ENCODE data around the gene SMG9. TPM values are rescaled to one million over a fixed set of nuclear protein-coding genes. Genes with fewer than 3 reads are reported as not detected.

SMG9 gene
- 26.4 TPM for polyA plus RNA-seq (2013)

- Histone ChIP-seq H3K27ac (ENCODE audit: insufficient read depth in 1 of 2, low read depth in 1 of 2, low read length in 2 of 2, poor library complexity in 1 of 2, severe bottlenecking in 2 of 2) (peak within 1 kb of the TSS; percentile 79 to 94), H3K36me3 (ENCODE audit: control insufficient read depth in 4 of 4, insufficient read depth in 4 of 4, low read length in 3 of 4) (peaks cover 7 to 28% (median 13%) of the 10 kb centered on the region in 4 experiments), H3K4me3 (ENCODE audit: control insufficient read depth in 1 of 7, extremely low read depth in 1 of 7, insufficient read depth in 4 of 7, low read depth in 2 of 7, low read length in 6 of 7) (peak within 1 kb of the TSS; percentile 73 to 94 (median 88)), H3K9me3 (ENCODE audit: control extremely low read depth in 1 of 5, control insufficient read depth in 4 of 5, insufficient read depth in 2 of 5, low read depth in 1 of 5, low read length in 4 of 5) (no peaks in the 10 kb centered on the region), H3K27me3 (replicated peaks in 2 of 5; ENCODE audit: control insufficient read depth in 4 of 5, insufficient read depth in 5 of 5, low read length in 4 of 5) (no peaks in the 10 kb centered on the region), H3K4me1 (ENCODE audit: control extremely low read depth in 1 of 4, control insufficient read depth in 4 of 4, insufficient read depth in 4 of 4, low read length in 3 of 4) (peaks cover 4 to 43% (median 28%) of the 10 kb centered on the region in 4 experiments)
- CTCF ChIA-PET: interaction anchor here (0.8 to 9.7 kb wide), 6 partner anchors 9 to 32 kb away, joined by 3 to 65 read pairs (median 5); no protein-coding TSS in a partner anchor
- peak; percentile 96 to 99 (median 98) for DNase-seq
- POLR2A ChIA-PET: interaction anchor here (2.0 kb wide), 1 partner anchor 24 kb away, joined by 9 read pairs; no protein-coding TSS in a partner anchor
- 0% methylated on average over 59 of the region's 79 CpGs for WGBS (ENCODE audit: insufficient coverage)
These were observed at the start of gene SMG9 for GRCh38 chr19:43754503-43755255. SMG9 (minus strand) TSS chr19:43754962; CDS start chr19:43750741, 4,221 bp downstream.

- Histone ChIP-seq H3K9me3 (ENCODE audit: control extremely low read depth in 1 of 5, control insufficient read depth in 4 of 5, insufficient read depth in 2 of 5, low read depth in 1 of 5, low read length in 4 of 5) (no peaks in the 10 kb centered on the region), H3K27me3 (replicated peaks in 2 of 5; ENCODE audit: control insufficient read depth in 4 of 5, insufficient read depth in 5 of 5, low read length in 4 of 5) (peaks cover 0 to 19% (median 0%) of the 10 kb centered on the region in 5 experiments), H3K36me3 (ENCODE audit: control insufficient read depth in 4 of 4, insufficient read depth in 4 of 4, low read length in 3 of 4) (no peaks in the 10 kb centered on the region), H3K4me1 (ENCODE audit: control extremely low read depth in 1 of 4, control insufficient read depth in 4 of 4, insufficient read depth in 4 of 4, low read length in 3 of 4) (no peaks in the 10 kb centered on the region), H3K4me3 (ENCODE audit: control insufficient read depth in 1 of 7, extremely low read depth in 1 of 7, insufficient read depth in 4 of 7, low read depth in 2 of 7, low read length in 6 of 7) (no peak overlapping the region), H3K27ac (ENCODE audit: insufficient read depth in 1 of 2, low read depth in 1 of 2, low read length in 2 of 2, poor library complexity in 1 of 2, severe bottlenecking in 2 of 2) (no peak overlapping the region)
- ChIA-PET POLR2A (no interaction called here), CTCF (no interaction called here)
- WGBS (ENCODE audit: insufficient coverage): 40% methylated on average over 2 of the region's 2 CpGs
- DNase-seq: no peak
These were observed 49.7 kb upstream of the SMG9 start for GRCh38 chr19:43804432-43804831.

- WGBS (ENCODE audit: insufficient coverage): 85% methylated on average over 6 of the region's 12 CpGs
- Histone ChIP-seq H3K4me1 (ENCODE audit: control extremely low read depth in 1 of 4, control insufficient read depth in 4 of 4, insufficient read depth in 4 of 4, low read length in 3 of 4) (peaks cover 0 to 13% (median 9%) of the 10 kb centered on the region in 4 experiments), H3K36me3 (ENCODE audit: control insufficient read depth in 4 of 4, insufficient read depth in 4 of 4, low read length in 3 of 4) (no peaks in the 10 kb centered on the region), H3K27me3 (replicated peaks in 2 of 5; ENCODE audit: control insufficient read depth in 4 of 5, insufficient read depth in 5 of 5, low read length in 4 of 5) (peaks cover 0 to 30% (median 0%) of the 10 kb centered on the region in 5 experiments), H3K27ac (ENCODE audit: insufficient read depth in 1 of 2, low read depth in 1 of 2, low read length in 2 of 2, poor library complexity in 1 of 2, severe bottlenecking in 2 of 2) (no peak within 1 kb of the TSS), H3K4me3 (ENCODE audit: control insufficient read depth in 1 of 7, extremely low read depth in 1 of 7, insufficient read depth in 4 of 7, low read depth in 2 of 7, low read length in 6 of 7) (no peak within 1 kb of the TSS), H3K9me3 (ENCODE audit: control extremely low read depth in 1 of 5, control insufficient read depth in 4 of 5, insufficient read depth in 2 of 5, low read depth in 1 of 5, low read length in 4 of 5) (no peaks in the 10 kb centered on the region)
- POLR2A ChIA-PET: no interaction called here
- CTCF ChIA-PET: no interaction called here
- DNase-seq: no peak
These were observed 47.6 kb upstream of the SMG9 start, which contains the start of gene LYPD5 for GRCh38 chr19:43802216-43802951. LYPD5 (minus strand) TSS chr19:43802447; CDS start chr19:43802380, 67 bp downstream.

GRCh38 chr19:43799502-43800142 lies 44.9 kb upstream of the SMG9 start:
- Histone ChIP-seq H3K36me3 (ENCODE audit: control insufficient read depth in 4 of 4, insufficient read depth in 4 of 4, low read length in 3 of 4) (peaks cover 0 to 4% (median 0%) of the 10 kb centered on the region in 4 experiments), H3K4me1 (ENCODE audit: control extremely low read depth in 1 of 4, control insufficient read depth in 4 of 4, insufficient read depth in 4 of 4, low read length in 3 of 4) (peaks cover 0 to 13% (median 9%) of the 10 kb centered on the region in 4 experiments), H3K27me3 (replicated peaks in 2 of 5; ENCODE audit: control insufficient read depth in 4 of 5, insufficient read depth in 5 of 5, low read length in 4 of 5) (peaks cover 0 to 33% (median 0%) of the 10 kb centered on the region in 5 experiments), H3K4me3 (ENCODE audit: control insufficient read depth in 1 of 7, extremely low read depth in 1 of 7, insufficient read depth in 4 of 7, low read depth in 2 of 7, low read length in 6 of 7) (no peak overlapping the region), H3K27ac (ENCODE audit: insufficient read depth in 1 of 2, low read depth in 1 of 2, low read length in 2 of 2, poor library complexity in 1 of 2, severe bottlenecking in 2 of 2) (no peak overlapping the region), H3K9me3 (ENCODE audit: control extremely low read depth in 1 of 5, control insufficient read depth in 4 of 5, insufficient read depth in 2 of 5, low read depth in 1 of 5, low read length in 4 of 5) (peaks cover 0 to 2% (median 0%) of the 10 kb centered on the region in 5 experiments)
- WGBS (ENCODE audit: insufficient coverage): 93% methylated on average over 6 of the region's 6 CpGs
- CTCF ChIA-PET: interaction anchor here (1.1 to 1.4 kb wide), 3 partner anchors 10 to 37 kb away, joined by 3 to 8 read pairs (median 3); partner anchors contain the start of gene KCNN4
- DNase-seq: no peak
- POLR2A ChIA-PET: interaction anchor here (0.6 kb wide), 1 partner anchor 30 kb away, joined by 3 read pairs; no protein-coding TSS in a partner anchor

- peak overlapping the region; percentile 25 to 84 (median 61) for H3K4me3 ChIP-seq (ENCODE audit: control insufficient read depth in 1 of 7, extremely low read depth in 1 of 7, insufficient read depth in 4 of 7, low read depth in 2 of 7, low read length in 6 of 7)
- 18% methylated on average over 69 of the region's 70 CpGs for WGBS (ENCODE audit: insufficient coverage)
- CTCF ChIA-PET: interaction anchor here (1.1 kb wide), 2 partner anchors 19 to 36 kb away, joined by 3 read pairs; partner anchors contain the start of gene KCNN4
- POLR2A ChIA-PET: interaction anchor here (0.6 kb wide), 1 partner anchor 29 kb away, joined by 3 read pairs; no protein-coding TSS in a partner anchor
- H3K9me3 ChIP-seq (ENCODE audit: control extremely low read depth in 1 of 5, control insufficient read depth in 4 of 5, insufficient read depth in 2 of 5, low read depth in 1 of 5, low read length in 4 of 5): peaks cover 0 to 2% (median 0%) of the 10 kb centered on the region in 5 experiments
- peaks cover 0 to 4% (median 0%) of the 10 kb centered on the region in 4 experiments for H3K36me3 ChIP-seq (ENCODE audit: control insufficient read depth in 4 of 4, insufficient read depth in 4 of 4, low read length in 3 of 4)
- peaks cover 0 to 16% (median 10%) of the 10 kb centered on the region in 4 experiments for H3K4me1 ChIP-seq (ENCODE audit: control extremely low read depth in 1 of 4, control insufficient read depth in 4 of 4, insufficient read depth in 4 of 4, low read length in 3 of 4)
- no peak overlapping the region for H3K27ac ChIP-seq (ENCODE audit: insufficient read depth in 1 of 2, low read depth in 1 of 2, low read length in 2 of 2, poor library complexity in 1 of 2, severe bottlenecking in 2 of 2)
- peak; percentile 27 to 77 (median 62) for DNase-seq
- peaks cover 0 to 29% (median 0%) of the 10 kb centered on the region in 5 experiments for H3K27me3 ChIP-seq (replicated peaks in 2 of 5; ENCODE audit: control insufficient read depth in 4 of 5, insufficient read depth in 5 of 5, low read length in 4 of 5)
These were observed 44.0 kb upstream of the SMG9 start for GRCh38 chr19:43798546-43799409.

- peak overlapping the region; percentile 25 to 84 (median 61) for H3K4me3 ChIP-seq (ENCODE audit: control insufficient read depth in 1 of 7, extremely low read depth in 1 of 7, insufficient read depth in 4 of 7, low read depth in 2 of 7, low read length in 6 of 7)
- no peak overlapping the region for H3K27ac ChIP-seq (ENCODE audit: insufficient read depth in 1 of 2, low read depth in 1 of 2, low read length in 2 of 2, poor library complexity in 1 of 2, severe bottlenecking in 2 of 2)
- ChIA-PET POLR2A (no interaction called here), CTCF (no interaction called here)
- H3K27me3 ChIP-seq (replicated peaks in 2 of 5; ENCODE audit: control insufficient read depth in 4 of 5, insufficient read depth in 5 of 5, low read length in 4 of 5): peaks cover 0 to 31% (median 0%) of the 10 kb centered on the region in 5 experiments
- DNase-seq: no peak
- WGBS (ENCODE audit: insufficient coverage): 48% methylated on average over 5 of the region's 5 CpGs
- peaks cover 0 to 4% (median 0%) of the 10 kb centered on the region in 4 experiments for H3K36me3 ChIP-seq (ENCODE audit: control insufficient read depth in 4 of 4, insufficient read depth in 4 of 4, low read length in 3 of 4)
- H3K4me1 ChIP-seq (ENCODE audit: control extremely low read depth in 1 of 4, control insufficient read depth in 4 of 4, insufficient read depth in 4 of 4, low read length in 3 of 4): peaks cover 0 to 23% (median 15%) of the 10 kb centered on the region in 4 experiments
- H3K9me3 ChIP-seq (ENCODE audit: control extremely low read depth in 1 of 5, control insufficient read depth in 4 of 5, insufficient read depth in 2 of 5, low read depth in 1 of 5, low read length in 4 of 5): peaks cover 0 to 2% (median 0%) of the 10 kb centered on the region in 5 experiments
These were observed 43.3 kb upstream of the SMG9 start for GRCh38 chr19:43798026-43798545.

All from common myeloid progenitor, CD34-positive (primary cell).